MM.1S (cell line): ENCODE results near the gene LCP2.

Source experiments
- CTCF ChIP-seq: fragments of 300-600 bp; sonication (generic); IDR thresholded peaks from 2 replicates; pipeline ENCODE4 v1.5.1; 2016; ENCODE audit warnings: antibody characterized with exemption, low read length, mixed read lengths
- EZH2 ChIP-seq: fragments of 300-600 bp; sonication (generic); optimal IDR thresholded peaks from 2 replicates; pipeline ENCODE3; 2017; ENCODE audit warnings: low read depth, mild to moderate bottlenecking, antibody characterized with exemption, low read length, mixed read lengths
- EZH2phosphoT487 ChIP-seq: fragments of 300-600 bp; sonication (generic); IDR thresholded peaks from 2 replicates; pipeline ENCODE4 v1.6.1; 2018; ENCODE audit warnings: antibody characterized with exemption, low read length

- TF ChIP-seq CTCF: no peak
- TF ChIP-seq EZH2phosphoT487: no peak
- TF ChIP-seq EZH2: no peak
Measured at GRCh38 chr5:170263906-170264305, 33.7 kb downstream of the LCP2 start.
